SK-N-SH (cell line): ENCODE measurements around the gene PIK3R5. TPM values are rescaled to one million over a fixed set of nuclear protein-coding genes. Genes with fewer than 3 reads are reported as not detected.

ENCODE experiments used
- CTCF ChIA-PET: fragments of 300-600, 350-600 bp; formaldehyde crosslinking; extraction: SDS; loops from one replicate; lab custom pipeline; 2021; lab: Yijun Ruan, JAX
- POLR2A ChIA-PET: fragments of 350-600 bp; sonication (Branson Sonifier 250); formaldehyde crosslinking; extraction: SDS; loops from one replicate; lab custom pipeline; 2020; ENCODE audit warnings: antibody characterized with exemption, inconsistent platforms; lab: Yijun Ruan, JAX
- DNase-seq: peaks from one replicate; pipeline ENCODE4 v3.0.0; 2012
- H2AFZ ChIP-seq: fragments of 200-600 bp; sonication (generic); 2 replicates; pipeline ENCODE4 v1.8.1; 2016; ENCODE audit warnings: antibody characterized with exemption, mild to moderate bottlenecking, low read depth
- H3F3A ChIP-seq: fragments of 200-600 bp; sonication (generic); replicated peaks from 2 replicates; pipeline ENCODE3; 2016; ENCODE audit warnings: antibody characterized with exemption, mild to moderate bottlenecking; ENCODE audit not compliant: insufficient read depth
- H3K27ac ChIP-seq, 2 experiments: fragments of 200-500 bp in 1 of 2; fragments of 200-600 bp in 1 of 2; sonication (Bioruptor generic) in 1 of 2; sonication (generic), shearing (Covaris generic) in 1 of 2; 2 replicates each; pipeline versions ENCODE4 v1.5.1 to v1.6.1; 2014 to 2016; ENCODE audit warnings: low read depth in 2 of 2, inconsistent platforms in 1 of 2, low read length in 1 of 2, mild to moderate bottlenecking in 1 of 2, mixed read lengths in 1 of 2
- H3K27me3 ChIP-seq: fragments of 200-600 bp; sonication (generic), shearing (Covaris generic); 2 replicates; pipeline ENCODE4 v1.6.1; 2016; ENCODE audit warnings: mixed run types; ENCODE audit not compliant: insufficient read depth
- H3K36me3 ChIP-seq, 2 experiments: fragments of 200-500 bp in 1 of 2; fragments of 200-600 bp in 1 of 2; sonication (Bioruptor generic) in 1 of 2; sonication (generic) in 1 of 2; replicated peaks in 1 of 2; 2 replicates each; pipeline versions ENCODE3 to v1.5.1; 2014 to 2016; ENCODE audit warnings: low read length in 1 of 2, mild to moderate bottlenecking in 1 of 2; ENCODE audit not compliant: insufficient read depth in 2 of 2, control insufficient read depth in 1 of 2
- H3K4me1 ChIP-seq, 2 experiments: fragments of 200-500 bp in 1 of 2; fragments of 200-600 bp in 1 of 2; sonication (Bioruptor generic) in 1 of 2; sonication (generic), shearing (Covaris generic) in 1 of 2; 2 replicates each; pipeline versions ENCODE4 v1.5.1 to v1.6.1; 2014 to 2016; ENCODE audit warnings: low read depth in 1 of 2, low read length in 1 of 2, mixed run types in 1 of 2; ENCODE audit not compliant: insufficient read depth in 2 of 2, control insufficient read depth in 1 of 2
- H3K4me2 ChIP-seq: fragments of 200-600 bp; sonication (generic), shearing (Covaris generic); 2 replicates; pipeline ENCODE4 v1.6.1; 2017; ENCODE audit warnings: mixed run types
- H3K4me3 ChIP-seq, 2 experiments: fragments of 200-500 bp in 1 of 2; fragments of 200-600 bp in 1 of 2; sonication (Bioruptor generic) in 1 of 2; sonication (generic), shearing (Covaris generic) in 1 of 2; 2 replicates each; pipeline versions ENCODE4 v1.5.1 to v1.8.1; 2014 to 2016; ENCODE audit warnings: low read depth in 2 of 2, inconsistent platforms in 1 of 2, low read length in 1 of 2, mild to moderate bottlenecking in 1 of 2, mixed read lengths in 1 of 2, moderate library complexity in 1 of 2
- H3K79me2 ChIP-seq: fragments of 200-600 bp; sonication (generic); 2 replicates; pipeline ENCODE4 v1.8.1; 2017; ENCODE audit warnings: mild to moderate bottlenecking; ENCODE audit not compliant: insufficient read depth
- H3K9ac ChIP-seq: fragments of 200-600 bp; sonication (generic); 2 replicates; pipeline ENCODE4 v1.6.1; 2017; ENCODE audit warnings: mixed run types
- H3K9me2 ChIP-seq: fragments of 200-600 bp; sonication (generic); 2 replicates; pipeline ENCODE4 v1.6.1; 2017; ENCODE audit warnings: mixed run types
- H3K9me3 ChIP-seq: fragments of 200-600 bp; sonication (generic); 2 replicates; pipeline ENCODE4 v1.6.1; 2017; ENCODE audit warnings: mixed run types, mild to moderate bottlenecking, moderate library complexity
- H4K20me1 ChIP-seq: fragments of 200-600 bp; sonication (generic); 2 replicates; pipeline ENCODE4 v1.6.1; 2017; ENCODE audit warnings: mild to moderate bottlenecking, mixed run types; ENCODE audit not compliant: insufficient read depth
- CHD2 ChIP-seq: fragments of 150-350 bp; IDR thresholded peaks from 2 replicates; pipeline ENCODE4 v1.6.1; 2018; ENCODE audit warnings: low read length; ENCODE audit not compliant: partially characterized antibody
- ELF1 ChIP-seq: IDR thresholded peaks from 2 replicates; pipeline ENCODE4 v1.4.0; 2012
- EP300 ChIP-seq, 2 experiments: IDR thresholded peaks; 2 replicates each; pipeline versions ENCODE4 v1.4.0 to v1.6.1; 2012; ENCODE audit warnings: borderline replicate concordance in 1 of 2, low read depth in 1 of 2, low read length in 1 of 2
- EZH2phosphoT487 ChIP-seq: fragments of 200-600 bp; sonication (generic); IDR thresholded peaks from 2 replicates; pipeline ENCODE4 v1.6.1; 2017; ENCODE audit warnings: low read depth, mixed run types, mild to moderate bottlenecking, antibody characterized with exemption, moderate library complexity, borderline replicate concordance
- FOXJ3 ChIP-seq: sonication (generic); formaldehyde crosslinking; IDR thresholded peaks from 2 replicates; pipeline ENCODE4 v1.5.1; 2020; ENCODE audit warnings: mild to moderate bottlenecking, missing genetic modification reagents
- GABPA ChIP-seq: IDR thresholded peaks from 2 replicates; pipeline ENCODE4 v1.4.0; 2012; ENCODE audit warnings: low read depth, mild to moderate bottlenecking
- GATA2 ChIP-seq: sonication (generic); formaldehyde crosslinking; IDR thresholded peaks from 2 replicates; pipeline ENCODE4 v1.5.0; 2020; ENCODE audit warnings: mild to moderate bottlenecking, missing genetic modification reagents
- IRF3 ChIP-seq: fragments of 150-350 bp; IDR thresholded peaks from 2 replicates; pipeline ENCODE4 v1.6.1; 2016; ENCODE audit warnings: mild to moderate bottlenecking, low read depth, low read length
- JUND ChIP-seq: IDR thresholded peaks from 2 replicates; pipeline ENCODE4 v1.4.0; 2012
- MEF2A ChIP-seq: IDR thresholded peaks from 2 replicates; pipeline ENCODE4 v1.4.0; 2012; ENCODE audit warnings: low read depth, borderline replicate concordance
- POLR2AphosphoS5 ChIP-seq: IDR thresholded peaks from 2 replicates; pipeline ENCODE4 v1.6.1; 2012; ENCODE audit warnings: low read depth, low read length
- RCOR1 ChIP-seq: fragments of 150-350 bp; IDR thresholded peaks from 2 replicates; pipeline ENCODE4 v1.6.1; 2017; ENCODE audit warnings: antibody characterized with exemption, low read length
- RFX5 ChIP-seq: IDR thresholded peaks from 2 replicates; pipeline ENCODE4 v1.6.1; 2012; ENCODE audit warnings: mild to moderate bottlenecking, improper control_type of control experiment, low read length
- RXRA ChIP-seq: IDR thresholded peaks from 2 replicates; pipeline ENCODE4 v1.4.0; 2012; ENCODE audit warnings: low read depth, mild to moderate bottlenecking, borderline replicate concordance
- TCF12 ChIP-seq: IDR thresholded peaks from 2 replicates; pipeline ENCODE4 v1.4.0; 2012
- YY1 ChIP-seq: IDR thresholded peaks from 2 replicates; pipeline ENCODE4 v1.4.0; 2012; ENCODE audit warnings: low read depth, mild to moderate bottlenecking
- WGBS: methylation state at CpG from one replicate; pipeline ENCODE4 v1.1.6; 2017; ENCODE audit warnings: low lambda C conversion rate; 5-methylcytosine and 5-hydroxymethylcytosine counted together
- polyA plus RNA-seq, 3 experiments: library from polyadenylated mRNA; depleted of rRNA; stranded (reverse); fragments of >200 nt; gene quantifications; 2 replicates each; pipeline ENCODE4 v1.2.3, GENCODE V29; 2012
- TF ChIP-seq, protein P1 (sequence below): IDR thresholded peaks from 2 replicates; pipeline ENCODE4 v1.4.0; 2012; ENCODE audit warnings: low read depth, borderline replicate concordance
- TF ChIP-seq, protein P2 (sequence below): IDR thresholded peaks from 2 replicates; pipeline ENCODE4 v1.4.0; 2012; ENCODE audit warnings: low read depth, borderline replicate concordance

The PIK3R5 gene
- polyA plus RNA-seq, 1 of the 3 experiments (the other 2 are of a cell fraction) = not detected

- H3K9ac ChIP-seq = no peak overlapping the region
- POLR2A ChIA-PET = no interaction called here
- peaks cover 86% of the 10 kb centered on the region for H3K27me3 ChIP-seq
- TF ChIP-seq GABPA (no peak), TCF12 (no peak), MEF2A (no peak), RCOR1 (no peak)
- H3K27ac ChIP-seq = no peak overlapping the region
- H3K79me2 ChIP-seq = no peaks in the 10 kb centered on the region
- no peaks in the 10 kb centered on the region for H3K9me3 ChIP-seq
- no peaks in the 10 kb centered on the region for H4K20me1 ChIP-seq
- H3K9me2 ChIP-seq = no peaks in the 10 kb centered on the region
- DNase-seq = no peak
- H3K4me1 ChIP-seq = no peaks in the 10 kb centered on the region
- CTCF ChIA-PET = interaction anchor here (0.9 to 1.4 kb wide), 3 partner anchors 17 to 85 kb away, joined by 3 read pairs; no protein-coding TSS in a partner anchor
- H3K4me2 ChIP-seq = 0 out of 2 replicates have a peak overlapping the region, but pooled peaks have one; percentile 37
- no peaks in the 10 kb centered on the region for H3F3A ChIP-seq
- H2AFZ ChIP-seq = no peak overlapping the region
- H3K4me3 ChIP-seq = no peak overlapping the region; a peak in 1 of 4 replicates
- no peaks in the 10 kb centered on the region for H3K36me3 ChIP-seq
- WGBS = 11% methylated on average over 13 of the region's 13 CpGs
These were observed 94.4 kb downstream of the PIK3R5 start for GRCh38 chr17:8871081-8871581.

GRCh38 chr17:8870406-8871040 lies 95.0 kb downstream of the PIK3R5 start:
- Histone ChIP-seq H3F3A (no peaks in the 10 kb centered on the region), H3K4me1 (no peaks in the 10 kb centered on the region), H3K4me2 (peak overlapping the region; percentile 37; the same call in 1 of the 2 replicates), H3K79me2 (no peaks in the 10 kb centered on the region), H3K4me3 (no peak overlapping the region; a peak in 1 of 4 replicates), H3K36me3 (no peaks in the 10 kb centered on the region), H4K20me1 (no peaks in the 10 kb centered on the region), H3K9me2 (no peaks in the 10 kb centered on the region), H3K9ac (no peak overlapping the region), H3K27me3 (peaks cover 80% of the 10 kb centered on the region), H3K27ac (no peak overlapping the region), H2AFZ (no peak overlapping the region), H3K9me3 (no peaks in the 10 kb centered on the region)
- WGBS = 25% methylated on average over 13 of the region's 13 CpGs
- no peak for TF ChIP-seq EP300 (IDR thresholded peaks at IDR 0.05; ENCODE audit: borderline replicate concordance in 1 of 2, low read depth in 1 of 2, low read length in 1 of 2)
- TF ChIP-seq RXRA = no peak
- TF ChIP-seq EZH2phosphoT487 = no peak
- TF ChIP-seq GATA2 (CRISPR knock-in tag) = no peak
- TF ChIP-seq, protein P1, sequence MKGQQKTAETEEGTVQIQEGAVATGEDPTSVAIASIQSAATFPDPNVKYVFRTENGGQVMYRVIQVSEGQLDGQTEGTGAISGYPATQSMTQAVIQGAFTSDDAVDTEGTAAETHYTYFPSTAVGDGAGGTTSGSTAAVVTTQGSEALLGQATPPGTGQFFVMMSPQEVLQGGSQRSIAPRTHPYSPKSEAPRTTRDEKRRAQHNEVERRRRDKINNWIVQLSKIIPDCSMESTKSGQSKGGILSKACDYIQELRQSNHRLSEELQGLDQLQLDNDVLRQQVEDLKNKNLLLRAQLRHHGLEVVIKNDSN = no peak
- no peak for TF ChIP-seq ELF1
- TF ChIP-seq RCOR1 = no peak
- TF ChIP-seq CHD2 = no peak
- TF ChIP-seq IRF3 = no peak
- no peak for TF ChIP-seq POLR2AphosphoS5
- TF ChIP-seq FOXJ3 (CRISPR knock-in tag) = no peak
- TF ChIP-seq, protein P2, sequence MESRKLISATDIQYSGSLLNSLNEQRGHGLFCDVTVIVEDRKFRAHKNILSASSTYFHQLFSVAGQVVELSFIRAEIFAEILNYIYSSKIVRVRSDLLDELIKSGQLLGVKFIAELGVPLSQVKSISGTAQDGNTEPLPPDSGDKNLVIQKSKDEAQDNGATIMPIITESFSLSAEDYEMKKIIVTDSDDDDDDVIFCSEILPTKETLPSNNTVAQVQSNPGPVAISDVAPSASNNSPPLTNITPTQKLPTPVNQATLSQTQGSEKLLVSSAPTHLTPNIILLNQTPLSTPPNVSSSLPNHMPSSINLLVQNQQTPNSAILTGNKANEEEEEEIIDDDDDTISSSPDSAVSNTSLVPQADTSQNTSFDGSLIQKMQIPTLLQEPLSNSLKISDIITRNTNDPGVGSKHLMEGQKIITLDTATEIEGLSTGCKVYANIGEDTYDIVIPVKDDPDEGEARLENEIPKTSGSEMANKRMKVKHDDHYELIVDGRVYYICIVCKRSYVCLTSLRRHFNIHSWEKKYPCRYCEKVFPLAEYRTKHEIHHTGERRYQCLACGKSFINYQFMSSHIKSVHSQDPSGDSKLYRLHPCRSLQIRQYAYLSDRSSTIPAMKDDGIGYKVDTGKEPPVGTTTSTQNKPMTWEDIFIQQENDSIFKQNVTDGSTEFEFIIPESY = no peak
- no peak for TF ChIP-seq JUND
- TF ChIP-seq YY1 = no peak
- TF ChIP-seq RFX5 = no peak
- no peak for TF ChIP-seq GABPA
- ChIA-PET POLR2A (no interaction called here), CTCF (interaction anchor here (1.0 to 1.4 kb wide), 2 partner anchors 18 to 23 kb away, joined by 3 read pairs; no protein-coding TSS in a partner anchor)
- no peak for DNase-seq
